ENCODE results near the gene PTPRG. TPM values are rescaled to one million over a fixed set of nuclear protein-coding genes. Genes with fewer than 3 reads are reported as not detected.

Gene PTPRG
- total RNA-seq, 1 experiment from 2014 or later = 11.7 TPM

GRCh38 chr3:61589856-61590255 is 28.5 kb downstream of the PTPRG start:
- Histone ChIP-seq H3K36me3 (ENCODE audit: insufficient read depth, low read length, poor library complexity, severe bottlenecking) (no peaks in the 10 kb centered on the region), H3K9me3 (ENCODE audit: low read depth, low read length, poor library complexity, severe bottlenecking) (no peaks in the 10 kb centered on the region), H3K27me3 (replicated peaks; ENCODE audit: insufficient read depth, low read depth, low read length, poor library complexity) (no peaks in the 10 kb centered on the region), H3K4me1 (ENCODE audit: insufficient read depth, low read length, poor library complexity, severe bottlenecking) (no peaks in the 10 kb centered on the region), H3K27ac (ENCODE audit: low read depth, low read length, poor library complexity, severe bottlenecking) (no peak overlapping the region), H3K4me3 (ENCODE audit: low read depth, low read length, poor library complexity, severe bottlenecking) (no peak overlapping the region)
- TF ChIP-seq EZH2 (IDR thresholded peaks at IDR 0.05; ENCODE audit: borderline replicate concordance, low read depth, low read length, poor library complexity, severe bottlenecking) = no peak
- TF ChIP-seq, protein P1, sequence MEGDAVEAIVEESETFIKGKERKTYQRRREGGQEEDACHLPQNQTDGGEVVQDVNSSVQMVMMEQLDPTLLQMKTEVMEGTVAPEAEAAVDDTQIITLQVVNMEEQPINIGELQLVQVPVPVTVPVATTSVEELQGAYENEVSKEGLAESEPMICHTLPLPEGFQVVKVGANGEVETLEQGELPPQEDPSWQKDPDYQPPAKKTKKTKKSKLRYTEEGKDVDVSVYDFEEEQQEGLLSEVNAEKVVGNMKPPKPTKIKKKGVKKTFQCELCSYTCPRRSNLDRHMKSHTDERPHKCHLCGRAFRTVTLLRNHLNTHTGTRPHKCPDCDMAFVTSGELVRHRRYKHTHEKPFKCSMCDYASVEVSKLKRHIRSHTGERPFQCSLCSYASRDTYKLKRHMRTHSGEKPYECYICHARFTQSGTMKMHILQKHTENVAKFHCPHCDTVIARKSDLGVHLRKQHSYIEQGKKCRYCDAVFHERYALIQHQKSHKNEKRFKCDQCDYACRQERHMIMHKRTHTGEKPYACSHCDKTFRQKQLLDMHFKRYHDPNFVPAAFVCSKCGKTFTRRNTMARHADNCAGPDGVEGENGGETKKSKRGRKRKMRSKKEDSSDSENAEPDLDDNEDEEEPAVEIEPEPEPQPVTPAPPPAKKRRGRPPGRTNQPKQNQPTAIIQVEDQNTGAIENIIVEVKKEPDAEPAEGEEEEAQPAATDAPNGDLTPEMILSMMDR (conservative IDR thresholded peaks at IDR 0.05; ENCODE audit: low read depth, low read length) = no peak
- POLR2A ChIA-PET (ENCODE audit: low non-redundant PET) = no interaction called here
- no TSS peak for BruUV-seq (replicated peaks)
- no peak for DNase-seq (ENCODE audit: low spot score)
- intact Hi-C loops (cut with micrococcal nuclease; ENCODE audit: unreplicated experiment) = no loop called here
- CTCF ChIA-PET = no interaction called here

DNA sequence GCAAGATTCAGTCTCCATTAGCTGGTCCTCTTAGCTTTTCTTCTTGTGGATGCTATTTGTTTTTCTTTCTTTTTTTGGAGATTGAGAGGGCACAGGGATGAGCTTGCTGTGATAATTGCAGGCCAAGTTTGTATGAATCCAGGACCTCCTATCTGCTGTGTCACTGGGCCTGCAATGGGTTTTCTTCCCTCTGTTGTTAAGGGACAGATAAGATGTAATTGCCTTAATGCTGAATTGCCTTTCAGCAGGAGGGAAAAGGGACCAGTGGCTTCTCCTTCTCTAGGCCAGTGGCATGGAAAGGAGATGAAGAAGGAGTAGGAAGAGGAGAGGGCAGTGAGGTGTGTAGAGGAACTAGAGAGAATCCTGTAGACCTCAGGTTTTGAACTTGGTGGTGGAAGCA is 29.9 kb downstream of the PTPRG start:
- TF ChIP-seq EZH2 (IDR thresholded peaks at IDR 0.05; ENCODE audit: borderline replicate concordance, low read depth, low read length, poor library complexity, severe bottlenecking) = no peak
- TF ChIP-seq, protein P1 (conservative IDR thresholded peaks at IDR 0.05; ENCODE audit: low read depth, low read length) = no peak
- DNase-seq (ENCODE audit: low spot score) = no peak
- Histone ChIP-seq H3K36me3 (ENCODE audit: insufficient read depth, low read length, poor library complexity, severe bottlenecking) (no peaks in the 10 kb centered on the region), H3K4me1 (ENCODE audit: insufficient read depth, low read length, poor library complexity, severe bottlenecking) (no peaks in the 10 kb centered on the region), H3K4me3 (ENCODE audit: low read depth, low read length, poor library complexity, severe bottlenecking) (no peak overlapping the region), H3K27me3 (replicated peaks; ENCODE audit: insufficient read depth, low read depth, low read length, poor library complexity) (no peaks in the 10 kb centered on the region), H3K27ac (ENCODE audit: low read depth, low read length, poor library complexity, severe bottlenecking) (no peak overlapping the region), H3K9me3 (ENCODE audit: low read depth, low read length, poor library complexity, severe bottlenecking) (no peaks in the 10 kb centered on the region)
- ChIA-PET POLR2A (ENCODE audit: low non-redundant PET) (no interaction called here), CTCF (no interaction called here)
- intact Hi-C loops (cut with micrococcal nuclease; ENCODE audit: unreplicated experiment) = no loop called here
- BruUV-seq (replicated peaks) = no TSS peak

DNA sequence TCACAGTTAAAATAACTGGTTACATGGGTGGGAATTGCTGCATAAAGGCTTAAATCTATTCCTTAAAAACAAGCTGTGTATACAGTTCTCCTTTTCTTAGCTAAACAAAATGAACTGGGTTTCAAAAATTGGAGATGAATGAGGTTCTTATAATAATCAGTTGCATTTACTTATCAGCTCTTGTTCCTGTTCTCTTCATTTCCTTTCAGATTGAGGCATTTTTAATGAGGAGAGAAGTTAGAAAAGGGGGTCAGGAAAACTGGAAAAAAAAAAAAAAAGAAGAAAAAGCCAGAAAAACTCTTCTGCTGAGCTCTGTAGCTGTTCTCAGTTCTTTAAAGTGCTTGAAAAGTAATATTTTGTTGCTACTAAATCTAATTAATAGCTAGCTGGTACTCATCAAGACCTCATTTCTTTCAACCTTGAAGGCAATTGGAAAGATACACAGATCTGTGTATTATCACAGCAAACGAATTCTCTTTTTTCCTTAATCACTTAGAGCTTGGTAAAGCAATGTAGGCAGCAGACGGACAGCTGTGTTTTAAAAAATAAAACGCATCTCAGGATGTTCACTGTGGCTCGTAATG is 32.2 kb downstream of the PTPRG start:
- CTCF ChIA-PET = no interaction called here
- Histone ChIP-seq H3K27me3 (replicated peaks; ENCODE audit: insufficient read depth, low read depth, low read length, poor library complexity) (no peaks in the 10 kb centered on the region), H3K9me3 (ENCODE audit: low read depth, low read length, poor library complexity, severe bottlenecking) (no peaks in the 10 kb centered on the region), H3K4me3 (ENCODE audit: low read depth, low read length, poor library complexity, severe bottlenecking) (no peak overlapping the region), H3K27ac (ENCODE audit: low read depth, low read length, poor library complexity, severe bottlenecking) (no peak overlapping the region), H3K4me1 (ENCODE audit: insufficient read depth, low read length, poor library complexity, severe bottlenecking) (no peaks in the 10 kb centered on the region), H3K36me3 (ENCODE audit: insufficient read depth, low read length, poor library complexity, severe bottlenecking) (no peaks in the 10 kb centered on the region)
- TF ChIP-seq, protein P1 (conservative IDR thresholded peaks at IDR 0.05; ENCODE audit: low read depth, low read length) = no peak
- POLR2A ChIA-PET (ENCODE audit: low non-redundant PET) = no interaction called here
- BruUV-seq (replicated peaks) = no TSS peak
- intact Hi-C loops (cut with micrococcal nuclease; ENCODE audit: unreplicated experiment) = no loop called here
- no peak for DNase-seq (ENCODE audit: low spot score)
